Esophagus mucosa (tissue), 1 donor: ENCODE results near the gene DNAH3. TPM values are rescaled to one million over a fixed set of nuclear protein-coding genes. Genes with fewer than 3 reads are reported as not detected.
"Not testable (repeated sequence)": the region's sequence is repeated elsewhere in the genome, so short reads cannot be mapped to it uniquely, and the experiment has no call there.

ENCODE experiments used
- ATAC-seq: fragments of 200-7000 bp; cut with Tn5 transposase; one replicate; pipeline ENCODE4 v1.9.1; 2020
- total RNA-seq: library from RNA; stranded (reverse); gene quantifications from one replicate; pipeline ENCODE4 v1.2.4, GENCODE V29; 2023
- donor health status: DM: yes; HTN: yes; CAD: no.

DNAH3 gene
- total RNA-seq, 1 donor from 2014 or later = 0.60 TPM

DNA sequence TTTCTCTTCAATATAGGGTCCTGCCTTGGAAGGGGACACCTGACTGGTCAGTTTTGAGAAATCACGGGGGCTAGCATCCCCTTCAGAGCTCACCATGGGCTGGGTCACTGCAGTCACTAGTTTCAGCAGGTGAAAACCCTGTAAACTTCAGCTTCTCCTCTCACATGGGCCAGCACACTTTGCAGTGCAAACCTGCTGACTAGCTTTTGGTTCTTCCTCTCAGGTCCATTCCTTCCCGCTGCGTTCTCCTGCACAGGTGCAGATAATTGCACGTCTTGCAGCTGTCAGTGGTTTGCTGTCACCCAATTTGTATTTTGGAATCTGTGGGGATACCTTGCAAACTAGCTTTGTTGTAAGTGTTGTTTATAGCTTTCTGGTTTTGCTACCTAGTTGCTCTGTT lies 154.9 kb downstream of the DNAH3 start:
- no peak for ATAC-seq

GRCh38 chr16:20989496-20990070 lies 161.1 kb downstream of the DNAH3 start:
- not testable (repeated sequence) for ATAC-seq

DNA sequence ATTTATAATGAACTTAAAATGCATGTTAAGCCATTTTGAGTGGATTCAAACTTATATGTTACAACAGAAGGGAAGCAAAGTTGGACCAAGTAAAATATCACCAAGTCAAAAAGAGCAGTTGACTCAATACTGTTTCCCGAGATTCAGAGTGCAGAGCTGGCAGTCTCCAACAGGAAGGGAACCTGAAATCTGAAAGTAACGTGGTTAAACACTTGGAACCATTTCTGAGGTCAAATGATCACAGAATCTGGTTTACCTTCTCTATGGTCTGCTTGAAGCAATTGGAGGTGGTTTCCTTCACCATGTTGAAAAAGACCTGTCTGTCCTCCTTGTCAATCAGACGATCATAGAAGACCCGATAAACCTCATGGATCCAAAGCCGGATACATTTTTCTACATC lies 163.6 kb downstream of the DNAH3 start:
- ATAC-seq = no peak

- ATAC-seq = no peak
Measured at GRCh38 chr16:20984019-20984418, 166.6 kb downstream of the DNAH3 start.

- ATAC-seq = no peak
Measured at GRCh38 chr16:20976576-20976975, 174.1 kb downstream of the DNAH3 start.

DNA sequence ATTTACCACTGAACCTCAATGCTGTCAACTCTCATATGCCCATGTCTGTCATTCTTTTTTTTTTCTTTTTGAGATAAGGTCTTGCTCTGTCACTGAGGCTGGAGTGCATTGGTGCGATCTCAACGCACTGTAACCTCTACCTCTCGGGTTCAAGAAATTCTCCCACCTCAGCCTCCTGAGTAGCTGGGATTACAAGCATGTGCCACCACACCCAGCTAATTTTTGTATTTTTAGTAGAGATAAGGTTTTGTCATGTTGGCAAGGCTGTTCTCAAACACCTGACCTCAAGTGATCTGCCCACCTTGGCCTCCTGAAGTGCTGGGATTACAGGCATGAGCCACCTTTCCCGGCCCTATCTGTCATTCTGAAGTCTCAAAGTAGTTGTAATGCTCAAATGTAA lies 177.4 kb downstream of the DNAH3 start:
- not testable (repeated sequence) for ATAC-seq

- ATAC-seq = peak; percentile 93
Measured at GRCh38 chr16:20971401-20971800, 179.2 kb downstream of the DNAH3 start.

GRCh38 chr16:20969386-20969785 lies 181.3 kb downstream of the DNAH3 start:
- peak; percentile 65 for ATAC-seq

GRCh38 chr16:20968765-20969164 lies 181.9 kb downstream of the DNAH3 start:
- ATAC-seq = no peak

DNA sequence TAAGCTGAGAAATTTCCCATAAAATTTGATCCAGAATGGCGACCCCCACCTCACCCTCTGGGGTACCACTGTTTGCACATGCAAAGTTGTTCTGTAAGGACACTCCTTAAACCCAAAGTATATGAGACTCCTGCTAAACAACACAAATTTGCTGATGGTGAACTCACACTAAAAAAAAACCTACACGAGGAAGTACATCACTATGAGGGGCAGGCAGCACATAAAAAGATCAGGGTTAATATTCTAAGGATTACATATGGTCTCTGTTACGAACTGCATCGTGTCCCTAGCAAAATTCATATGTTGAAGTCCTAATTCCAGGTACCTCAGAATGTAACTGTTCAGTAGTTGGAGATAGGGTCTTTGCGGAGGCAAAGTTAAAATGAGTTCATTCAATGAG lies 189.7 kb downstream of the DNAH3 start:
- no peak for ATAC-seq

- ATAC-seq = no peak
Measured at GRCh38 chr16:20957153-20957552, 193.5 kb downstream of the DNAH3 start.

DNA sequence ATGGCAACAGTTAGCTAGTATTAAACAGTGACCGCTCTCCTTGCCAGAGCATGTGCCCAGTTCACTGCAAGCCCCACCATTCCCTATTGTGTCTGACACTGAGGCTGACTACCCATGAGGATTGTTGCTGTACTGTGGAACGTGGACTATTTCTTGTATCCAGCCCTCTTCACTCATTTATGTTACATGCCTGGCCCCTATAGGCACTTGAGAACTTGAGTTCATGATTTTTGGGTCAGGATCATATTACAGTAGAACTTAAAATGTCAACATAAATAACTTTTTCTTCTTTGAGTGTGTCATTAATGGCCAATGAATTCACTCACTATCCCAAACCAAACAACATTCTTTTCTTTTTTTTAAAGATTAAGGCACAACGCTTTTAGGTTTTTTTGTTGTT lies 194.3 kb downstream of the DNAH3 start:
- no peak for ATAC-seq

DNA sequence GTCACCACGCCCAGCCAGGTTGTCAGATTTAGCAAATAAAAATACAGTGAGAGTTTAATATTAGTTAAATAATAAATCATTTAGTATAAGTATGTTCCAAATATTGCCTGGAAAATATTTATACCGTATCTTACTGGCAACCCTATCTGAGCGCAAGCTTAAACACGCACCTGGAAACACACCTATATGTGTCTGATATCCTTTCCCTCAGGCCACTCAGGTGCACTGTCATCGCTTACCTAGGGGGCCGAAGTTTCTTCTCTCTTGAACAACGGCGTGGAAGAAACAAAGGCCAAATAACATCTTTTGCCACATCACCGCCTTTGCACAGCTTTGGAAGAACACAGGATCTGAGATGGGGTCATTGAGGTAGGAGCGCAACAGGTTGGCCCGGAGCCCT lies 196.1 kb downstream of the DNAH3 start:
- ATAC-seq = no peak

- ATAC-seq = peak; percentile 87
Measured at GRCh38 chr16:20952139-20952920, 198.3 kb downstream of the DNAH3 start.

DNA sequence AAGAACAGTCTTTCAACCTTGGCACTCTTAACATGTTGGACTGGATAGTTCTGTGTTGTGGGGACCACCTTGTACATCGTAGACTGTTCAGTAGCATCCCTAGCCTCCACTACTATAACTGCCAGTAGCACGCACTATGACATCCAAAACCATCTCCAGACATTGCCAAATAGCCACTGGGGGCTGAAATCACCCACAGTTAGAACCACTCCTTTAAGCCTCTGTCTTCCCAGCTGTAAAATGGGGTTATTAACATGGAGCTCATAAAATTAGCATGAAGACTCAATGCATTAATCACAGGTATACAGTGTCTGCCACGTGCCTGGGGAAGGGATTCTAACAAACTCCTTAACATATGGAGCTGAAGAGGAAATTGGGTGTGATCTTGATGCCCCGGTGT lies 200.4 kb downstream of the DNAH3 start:
- no peak for ATAC-seq

GRCh38 chr16:20949660-20950059 lies 201.0 kb downstream of the DNAH3 start:
- no peak for ATAC-seq

DNA sequence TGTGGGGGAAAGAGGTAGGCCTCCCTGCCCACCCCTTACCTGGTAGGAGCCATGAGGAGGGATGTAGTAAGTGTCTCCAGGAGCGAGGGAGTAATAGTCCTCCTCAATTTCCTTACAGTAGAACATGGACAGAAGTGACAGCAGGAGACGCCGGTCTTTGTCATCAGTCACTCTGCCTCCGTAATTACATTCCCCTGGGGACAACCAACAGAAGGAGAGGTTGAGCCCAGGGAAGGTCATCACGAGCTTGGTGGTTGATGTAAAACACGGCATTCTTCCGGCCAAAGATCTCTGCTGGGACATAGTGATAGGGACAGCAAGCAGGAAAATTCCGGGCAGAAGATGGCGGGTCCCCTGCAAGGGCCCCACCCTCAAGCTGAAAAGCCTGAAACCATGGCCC lies 202.2 kb downstream of the DNAH3 start:
- no peak for ATAC-seq

- ATAC-seq = no peak
Measured at GRCh38 chr16:20946015-20946629, 204.5 kb downstream of the DNAH3 start.

DNA sequence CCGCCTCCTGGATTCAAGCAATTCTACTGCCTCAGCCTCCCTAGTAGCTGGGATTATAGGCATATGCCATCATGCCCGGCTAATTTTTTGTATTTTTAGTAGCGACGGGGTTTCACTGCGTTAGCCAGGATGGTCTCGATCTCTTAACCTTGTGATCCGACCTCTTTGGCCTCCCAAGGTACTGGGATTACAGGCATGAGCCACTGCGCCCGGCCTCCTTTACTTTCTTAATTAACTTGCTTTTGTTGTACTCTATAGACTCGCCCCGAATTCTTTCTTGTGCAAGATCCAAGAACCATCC lies 205.1 kb downstream of the DNAH3 start:
- not testable (repeated sequence) for ATAC-seq

DNA sequence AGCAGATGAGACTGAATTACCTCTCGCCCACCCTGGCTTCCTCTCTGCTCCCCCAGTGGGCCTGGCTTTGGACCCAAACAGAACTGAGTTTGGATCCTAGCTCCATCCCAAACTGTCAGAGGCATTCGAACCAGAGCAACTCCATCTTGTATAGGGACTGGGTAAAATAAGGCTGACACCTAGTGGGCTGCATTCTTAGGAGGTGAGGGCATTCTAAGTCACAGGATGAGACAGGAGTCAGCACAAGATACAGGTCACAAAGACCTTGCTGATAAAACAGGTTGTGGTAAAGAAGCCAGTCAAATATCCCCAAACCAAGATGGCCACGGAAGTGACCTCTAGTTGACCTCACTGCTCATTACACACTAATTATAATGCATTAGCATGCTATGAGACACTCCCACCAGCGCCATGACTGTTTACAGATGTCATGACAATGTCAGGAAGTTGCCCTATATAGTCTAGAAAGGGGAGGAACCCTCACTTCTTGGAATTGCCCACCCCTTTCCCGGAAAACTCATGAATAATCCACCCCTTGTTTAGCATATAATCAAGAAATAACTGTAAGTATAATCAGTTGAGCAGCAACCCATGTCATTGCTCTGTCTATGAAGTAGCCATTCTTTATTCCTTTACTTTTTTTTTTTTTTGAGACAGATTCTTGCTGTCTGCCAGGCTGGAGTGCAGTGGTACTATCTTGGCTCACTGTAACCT lies 205.6 kb downstream of the DNAH3 start:
- ATAC-seq = peak; percentile 35

DNA sequence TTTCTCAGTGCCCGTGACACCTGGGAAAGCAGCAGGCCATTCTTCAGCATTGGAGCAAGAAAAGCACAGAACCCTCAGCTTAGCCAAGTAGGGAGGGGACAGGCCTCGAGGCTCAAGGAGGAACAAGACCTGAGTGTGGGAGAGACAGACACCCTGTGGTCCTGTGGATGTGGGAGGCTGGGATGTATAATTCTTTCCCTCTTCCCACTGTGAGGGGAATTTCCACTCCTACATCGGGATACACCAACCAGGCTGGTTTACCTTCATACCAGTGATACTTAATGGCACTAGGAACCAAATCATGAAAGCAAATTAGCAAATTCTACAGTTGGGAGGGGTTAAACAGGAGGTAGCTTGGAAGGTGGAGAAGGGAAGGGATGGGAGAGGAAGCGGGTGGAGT lies 208.4 kb downstream of the DNAH3 start:
- no peak for ATAC-seq

- ATAC-seq = no peak
Measured at GRCh38 chr16:20941636-20941926, 209.1 kb downstream of the DNAH3 start.

- ATAC-seq = no peak
Measured at GRCh38 chr16:20940871-20941635, 209.6 kb downstream of the DNAH3 start.
